Measurements from ENCODE around the gene PRDX2.

Gene PRDX2

GRCh38 chr19:12752056-12752781 is 49.4 kb downstream of the PRDX2 start:
- no peak for DNase-seq (ENCODE audit: low read depth)

GRCh38 chr19:12751635-12752034 is 50.0 kb downstream of the PRDX2 start, which contains the start of gene BEST2:
Gene BEST2 (plus strand): TSS chr19:12751791. CDS start chr19:12752593, 802 bp downstream.
- no peak for DNase-seq (ENCODE audit: low read depth)

GRCh38 chr19:12750851-12751250 is 50.7 kb downstream of the PRDX2 start:
- no peak for DNase-seq (ENCODE audit: low read depth)

- no peak for DNase-seq (ENCODE audit: low read depth)
Observed at GRCh38 chr19:12749938-12750521, 51.6 kb downstream of the PRDX2 start.

- no peak for DNase-seq (ENCODE audit: low read depth)
Observed at GRCh38 chr19:12748489-12748888, 53.1 kb downstream of the PRDX2 start.

Measured in stimulated activated CD8-positive, alpha-beta memory T cell treated with anti-CD3 and anti-CD28 coated beads, Interleukin-15, amount 100 ng/mL, for 24 hours (primary cell).